H1 (cell line): ENCODE data around the gene SURF4. TPM values are rescaled to one million over a fixed set of nuclear protein-coding genes. Genes with fewer than 3 reads are reported as not detected.
A peak's percentile ranks its signal among the peaks of the same experiment; 100 is the strongest.

Experiments used
- CBX5 ChIP-seq: fragments of 300-800, 300-1000 bp; sonication (generic); IDR thresholded peaks from 2 replicates; pipeline ENCODE4 v1.7.1; 2016; ENCODE audit warnings: antibody characterized with exemption, low read length, low read depth
- EP300 ChIP-seq, 2 experiments: IDR thresholded peaks; 1 replicate in 1 of 2; 2 replicates in 1 of 2; pipeline ENCODE4 v1.6.1; 2011 to 2012; ENCODE audit warnings: low read depth in 2 of 2, low read length in 2 of 2, mild to moderate bottlenecking in 2 of 2, borderline replicate concordance in 1 of 2, inconsistent platforms in 1 of 2, moderate library complexity in 1 of 2
- GABPA ChIP-seq: IDR thresholded peaks from 2 replicates; pipeline ENCODE4 v1.6.1; 2011; ENCODE audit warnings: mild to moderate bottlenecking, low read length, moderate library complexity, borderline replicate concordance; ENCODE audit not compliant: insufficient read depth
- GTF2F1 ChIP-seq: IDR thresholded peaks from 2 replicates; pipeline ENCODE4 v1.6.1; 2012; ENCODE audit warnings: low read depth, low read length, improper control_type of control experiment, borderline replicate concordance
- HDAC2 ChIP-seq, 2 experiments: fragments of 300-600 bp in 1 of 2; sonication (generic) in 1 of 2; IDR thresholded peaks; 2 replicates each; pipeline ENCODE4 v1.6.1; 2011 to 2012; ENCODE audit warnings: low read depth in 2 of 2, low read length in 2 of 2, mild to moderate bottlenecking in 2 of 2, moderate library complexity in 2 of 2, borderline replicate concordance in 1 of 2, inconsistent platforms in 1 of 2
- HDAC6 ChIP-seq: IDR thresholded peaks from one replicate; pipeline ENCODE4 v1.7.1; 2012; ENCODE audit warnings: low read depth, mild to moderate bottlenecking, inconsistent platforms, low read length, moderate library complexity
- JUN ChIP-seq: IDR thresholded peaks from 2 replicates; pipeline ENCODE4 v1.6.1; 2011; ENCODE audit warnings: low read depth, mild to moderate bottlenecking, improper control_type of control experiment, low read length
- KDM1A ChIP-seq: fragments of 200-600, 300-600 bp; sonication (generic); IDR thresholded peaks from 2 replicates; pipeline ENCODE4 v1.7.1; 2016; ENCODE audit warnings: mild to moderate bottlenecking, low read length, borderline replicate concordance
- POLR2A ChIP-seq, 2 experiments: IDR thresholded peaks; 1 replicate in 1 of 2; 2 replicates in 1 of 2; pipeline ENCODE4 v1.6.1; 2011; ENCODE audit warnings: low read depth in 2 of 2, low read length in 2 of 2, mild to moderate bottlenecking in 2 of 2; ENCODE audit errors: control extremely low read depth in 1 of 2
- POLR2AphosphoS5 ChIP-seq: IDR thresholded peaks from 2 replicates; pipeline ENCODE4 v1.6.1; 2011; ENCODE audit warnings: low read depth, low read length
- POU5F1 ChIP-seq: IDR thresholded peaks from 2 replicates; pipeline ENCODE4 v1.6.1; 2011; ENCODE audit warnings: low read depth, mild to moderate bottlenecking, low read length, moderate library complexity
- RNF2 ChIP-seq: fragments of 200-900, 300-1000 bp; sonication (generic); IDR thresholded peaks from 2 replicates; pipeline ENCODE4 v1.7.1; 2016; ENCODE audit warnings: borderline replicate concordance, low read depth, mild to moderate bottlenecking, antibody characterized with exemption, low read length; ENCODE audit not compliant: poor library complexity, severe bottlenecking; ENCODE audit errors: missing control alignments
- SAP30 ChIP-seq: fragments of 300-600 bp; sonication (generic); IDR thresholded peaks from 2 replicates; pipeline ENCODE4 v1.7.1; 2012; ENCODE audit warnings: low read length, moderate library complexity, mild to moderate bottlenecking, inconsistent platforms; ENCODE audit not compliant: insufficient read depth, insufficient replicate concordance
- SIN3A ChIP-seq, 2 experiments: IDR thresholded peaks in 1 of 2; conservative IDR thresholded peaks in 1 of 2; 2 replicates each; pipeline ENCODE4 v1.6.1; 2011 to 2012; ENCODE audit warnings: low read length in 2 of 2, improper control_type of control experiment in 1 of 2, low read depth in 1 of 2, mild to moderate bottlenecking in 1 of 2
- SP1 ChIP-seq: IDR thresholded peaks from 2 replicates; pipeline ENCODE4 v1.6.1; 2011; ENCODE audit warnings: low read depth, low read length
- SP2 ChIP-seq: IDR thresholded peaks from 2 replicates; pipeline ENCODE4 v1.6.1; 2012; ENCODE audit warnings: mild to moderate bottlenecking, low read length, inconsistent platforms
- SP4 ChIP-seq: IDR thresholded peaks from 2 replicates; pipeline ENCODE4 v1.6.1; 2012; ENCODE audit warnings: low read length, inconsistent platforms
- SRF ChIP-seq: IDR thresholded peaks from 2 replicates; pipeline ENCODE4 v1.6.1; 2011; ENCODE audit warnings: mild to moderate bottlenecking, low read depth, low read length, moderate library complexity
- TAF1 ChIP-seq: IDR thresholded peaks from 2 replicates; pipeline ENCODE4 v1.6.1; 2011; ENCODE audit warnings: mild to moderate bottlenecking, low read depth, low read length
- TCF12 ChIP-seq: IDR thresholded peaks from 2 replicates; pipeline ENCODE4 v1.6.1; 2011; ENCODE audit warnings: low read depth, mild to moderate bottlenecking, low read length
- TEAD4 ChIP-seq: IDR thresholded peaks from 2 replicates; pipeline ENCODE4 v1.6.1; 2012; ENCODE audit warnings: low read depth, low read length, inconsistent platforms, mixed read lengths
- polyA plus RNA-seq, 7 experiments: library from polyadenylated mRNA; depleted of rRNA in 3 of 7; stranded (reverse) in 5 of 7; unstranded in 2 of 7; fragments of >200 nt in 5 of 7; fragments of 200-250 nt in 2 of 7; gene quantifications; 1 replicate in 5 of 7; 2 replicates in 1 of 7; 4 replicates in 1 of 7; pipeline versions ENCODE4 v1.2.1 to v1.2.3, GENCODE V29; 2011 to 2013; ENCODE audit warnings: missing spikeins in 2 of 7, mixed read lengths in 2 of 7
- total RNA-seq: library from RNA; stranded (reverse); fragmentation: NEBNext Ultra II Directional; extraction: Animal tissue kit (Norgen Biotek cat#: 25700); gene quantifications from 2 replicates; pipeline ENCODE4 v1.2.1, GENCODE V29; 2021
- TF ChIP-seq, protein P1 (sequence below): IDR thresholded peaks from 2 replicates; pipeline ENCODE4 v1.6.1; 2011; ENCODE audit warnings: low read depth, mild to moderate bottlenecking, low read length; ENCODE audit not compliant: insufficient read depth

Gene SURF4
- total and polyA plus RNA-seq, 2 of the 8 experiments (the other 6 are each of a cell fraction or from before 2014, with no cell fraction given), result 176 to 182 TPM

DNA sequence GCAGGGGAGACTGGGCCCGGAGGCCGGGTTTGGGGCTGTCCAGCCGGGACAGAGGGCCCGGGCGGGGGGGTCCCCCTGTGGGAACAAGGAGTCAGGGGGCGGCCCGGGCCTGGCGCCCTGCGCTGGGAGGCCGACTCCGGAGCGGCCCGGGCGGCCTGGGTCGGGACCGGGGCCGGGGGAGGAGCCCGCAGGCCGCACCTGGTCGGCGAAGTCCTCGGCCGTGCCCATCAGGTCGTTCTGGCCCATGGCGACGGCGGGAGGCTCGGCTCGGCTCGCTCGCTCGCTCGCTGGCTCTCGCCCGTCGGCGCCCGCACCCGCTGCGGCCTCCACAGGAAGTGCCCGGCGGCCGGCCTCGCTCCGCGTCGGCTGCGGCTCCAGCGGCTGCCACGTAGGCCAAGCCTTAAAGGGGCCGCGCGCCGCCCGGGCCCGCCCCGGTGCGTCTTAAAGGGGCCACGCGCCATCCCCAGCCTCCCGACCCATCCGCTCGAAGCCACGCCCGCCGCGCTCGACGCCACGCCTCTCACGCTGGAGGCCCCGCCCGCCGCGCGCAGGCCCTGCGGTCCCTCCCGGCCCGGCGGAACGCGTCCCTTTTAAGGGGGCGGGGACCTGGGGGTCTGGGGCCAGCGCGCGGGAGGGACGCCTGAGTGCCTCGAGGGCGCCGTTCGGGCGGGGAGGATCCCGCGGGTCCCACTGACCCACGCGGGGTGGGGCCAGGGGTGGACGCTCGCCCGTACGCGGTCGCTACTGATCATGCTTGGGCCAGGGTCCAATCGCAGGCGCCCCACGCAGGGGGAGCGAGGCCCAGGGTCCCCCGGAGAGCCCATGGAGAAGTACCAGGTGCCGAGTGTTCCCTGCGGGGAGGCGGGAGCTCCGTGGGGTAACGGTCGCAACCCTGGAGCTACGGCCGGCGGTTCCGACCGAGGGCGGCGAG, at the start of gene SURF4, which contains the start of gene STKLD1 (continued):
- no peak; the same call in 1 of the 2 replicates for TF ChIP-seq SP1
- peak; percentile 80 for TF ChIP-seq GABPA
- no peak for TF ChIP-seq TCF12
- TF ChIP-seq HDAC6, result no peak
- peak; percentile 89 for TF ChIP-seq TAF1
- TF ChIP-seq, protein P1, sequence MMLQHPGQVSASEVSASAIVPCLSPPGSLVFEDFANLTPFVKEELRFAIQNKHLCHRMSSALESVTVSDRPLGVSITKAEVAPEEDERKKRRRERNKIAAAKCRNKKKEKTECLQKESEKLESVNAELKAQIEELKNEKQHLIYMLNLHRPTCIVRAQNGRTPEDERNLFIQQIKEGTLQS, result no peak
- peak in 1 of 2 experiments; percentile 82; a peak in 2 of 3 replicates for TF ChIP-seq POLR2A (IDR thresholded peaks at IDR 0.05; ENCODE audit: control extremely low read depth in 1 of 2, low read depth in 2 of 2, low read length in 2 of 2)
- no peak for TF ChIP-seq GTF2F1
- TF ChIP-seq CBX5, result no peak
- peak; percentile 29; the same call in 1 of the 2 replicates for TF ChIP-seq POLR2AphosphoS5
- TF ChIP-seq SRF, result no peak
- TF ChIP-seq SIN3A (conservative IDR thresholded peaks at IDR 0.05 in 1 of 2, IDR thresholded peaks at IDR 0.05 in 1 of 2; ENCODE audit: low read depth in 1 of 2, low read length in 2 of 2), result peak in 1 of 2 experiments; percentile 42; a peak in 1 of 4 replicates
- no peak for TF ChIP-seq SAP30
- no peak for TF ChIP-seq HDAC2 (IDR thresholded peaks at IDR 0.05; ENCODE audit: borderline replicate concordance in 1 of 2, low read depth in 2 of 2, low read length in 2 of 2)
- no peak for TF ChIP-seq POU5F1
- TF ChIP-seq EP300 (IDR thresholded peaks at IDR 0.05; ENCODE audit: borderline replicate concordance in 1 of 2, low read depth in 2 of 2, low read length in 2 of 2), result peak in 1 of 2 experiments; percentile 52; a peak in 1 of 3 replicates
- TF ChIP-seq SP4, result 0 out of 2 replicates have a peak, but pooled peaks have one; percentile 41
- TF ChIP-seq TEAD4, result no peak
- no peak for TF ChIP-seq KDM1A
- no peak for TF ChIP-seq SP2
- peak; percentile 49 for TF ChIP-seq RNF2
- TF ChIP-seq JUN, result no peak
